HPDE6-E6E7 (cell line): Measurements from ENCODE around the gene MRPL52.
A peak's percentile ranks its signal among the peaks of the same experiment; 100 is the strongest.
"Not testable (repeated sequence)": the region's sequence is repeated elsewhere in the genome, so short reads cannot be mapped to it uniquely, and the experiment has no call there.

ENCODE experiments used
- DNase-seq: peaks from one replicate; pipeline ENCODE4 v3.0.0; 2011; ENCODE audit warnings: missing footprints; ENCODE audit errors: extremely low spot score

MRPL52 gene

GRCh38 chr14:22852940-22853767 lies 23.5 kb downstream of the MRPL52 start:
- DNase-seq: no peak

GRCh38 chr14:22854296-22854695 lies 24.6 kb downstream of the MRPL52 start:
- DNase-seq: not testable (repeated sequence)

- no peak for DNase-seq
Observed at GRCh38 chr14:22854963-22855724, 25.5 kb downstream of the MRPL52 start.

- no peak for DNase-seq
Observed at GRCh38 chr14:22856428-22856827, 26.7 kb downstream of the MRPL52 start.

DNA sequence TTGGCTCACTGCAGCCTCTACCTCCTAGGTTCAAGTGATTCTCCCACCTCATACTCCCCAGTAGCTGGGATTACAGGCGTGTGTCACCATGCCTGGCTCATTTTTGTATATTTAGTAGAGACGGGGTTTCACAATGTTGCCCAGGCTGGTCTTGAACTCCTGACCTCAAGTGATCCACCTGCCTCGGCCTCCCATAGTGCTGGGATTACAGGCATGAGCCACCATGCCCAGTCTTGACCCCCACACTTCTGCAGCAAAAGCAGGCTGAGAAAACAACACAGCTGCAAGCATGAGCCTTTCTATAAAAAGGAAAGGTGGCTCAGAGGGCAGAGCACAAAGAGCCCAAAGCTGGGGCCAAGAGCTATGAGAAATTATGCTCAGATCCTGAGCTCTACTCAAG lies 30.7 kb downstream of the MRPL52 start:
- not testable (repeated sequence) for DNase-seq

GRCh38 chr14:22861651-22862050 lies 32.0 kb downstream of the MRPL52 start:
- DNase-seq: no peak

GRCh38 chr14:22864979-22865378 lies 35.3 kb downstream of the MRPL52 start:
- DNase-seq: no peak

- DNase-seq: no peak
Observed at GRCh38 chr14:22865424-22866405, 36.0 kb downstream of the MRPL52 start.

DNA sequence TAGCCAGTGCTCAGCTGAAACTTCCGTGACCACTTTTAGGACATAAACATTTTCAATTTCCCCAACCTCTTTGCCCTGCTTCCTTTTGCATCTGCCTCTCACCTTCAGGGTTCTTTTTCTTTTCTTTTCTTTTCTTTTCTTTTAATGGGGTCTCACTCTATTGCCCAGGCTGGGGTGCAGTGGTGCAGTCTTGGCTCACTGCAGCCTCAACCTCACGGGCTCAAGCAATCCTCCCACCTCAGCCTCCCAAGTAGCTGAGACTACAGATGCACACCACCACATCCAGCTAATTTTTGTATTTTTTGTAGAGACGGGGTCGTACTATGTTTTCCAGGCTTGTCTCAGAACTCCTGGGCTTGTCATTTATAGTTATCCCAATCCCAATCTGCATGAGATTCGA lies 37.2 kb downstream of the MRPL52 start:
- DNase-seq: no peak

GRCh38 chr14:22870811-22871223 lies 41.1 kb downstream of the MRPL52 start:
- no peak for DNase-seq

- DNase-seq: peak; percentile 83
Observed at GRCh38 chr14:22871224-22872032, 41.7 kb downstream of the MRPL52 start, which contains the start of gene LRP10. LRP10 (plus strand) TSS chr14:22871740; CDS start chr14:22872304, 564 bp downstream.

- no peak for DNase-seq
Observed at GRCh38 chr14:22872033-22872832, 42.5 kb downstream of the MRPL52 start.

- DNase-seq: no peak
Observed at GRCh38 chr14:22872833-22873520, 43.3 kb downstream of the MRPL52 start.

DNA sequence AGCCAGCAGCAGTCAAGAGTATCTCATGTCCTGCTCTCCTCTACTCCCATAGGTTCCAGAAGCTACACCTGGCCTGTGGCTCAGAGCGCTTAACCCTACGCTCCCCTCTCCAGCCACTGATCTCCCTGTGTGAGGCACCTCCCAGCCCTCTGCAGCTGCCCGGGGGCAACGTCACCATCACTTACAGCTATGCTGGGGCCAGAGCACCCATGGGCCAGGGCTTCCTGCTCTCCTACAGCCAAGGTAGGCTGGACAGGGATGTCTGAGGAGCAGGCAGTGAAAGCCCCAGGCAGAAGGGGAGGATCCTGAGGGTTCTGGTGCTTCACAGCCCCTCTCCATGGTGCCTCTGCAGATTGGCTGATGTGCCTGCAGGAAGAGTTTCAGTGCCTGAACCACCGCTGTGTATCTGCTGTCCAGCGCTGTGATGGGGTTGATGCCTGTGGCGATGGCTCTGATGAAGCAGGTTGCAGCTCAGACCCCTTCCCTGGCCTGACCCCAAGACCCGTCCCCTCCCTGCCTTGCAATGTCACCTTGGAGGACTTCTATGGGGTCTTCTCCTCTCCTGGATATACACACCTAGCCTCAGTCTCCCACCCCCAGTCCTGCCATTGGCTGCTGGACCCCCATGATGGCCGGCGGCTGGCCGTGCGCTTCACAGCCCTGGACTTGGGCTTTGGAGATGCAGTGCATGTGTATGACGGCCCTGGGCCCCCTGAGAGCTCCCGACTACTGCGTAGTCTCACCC lies 45.5 kb downstream of the MRPL52 start:
- DNase-seq: no peak

DNA sequence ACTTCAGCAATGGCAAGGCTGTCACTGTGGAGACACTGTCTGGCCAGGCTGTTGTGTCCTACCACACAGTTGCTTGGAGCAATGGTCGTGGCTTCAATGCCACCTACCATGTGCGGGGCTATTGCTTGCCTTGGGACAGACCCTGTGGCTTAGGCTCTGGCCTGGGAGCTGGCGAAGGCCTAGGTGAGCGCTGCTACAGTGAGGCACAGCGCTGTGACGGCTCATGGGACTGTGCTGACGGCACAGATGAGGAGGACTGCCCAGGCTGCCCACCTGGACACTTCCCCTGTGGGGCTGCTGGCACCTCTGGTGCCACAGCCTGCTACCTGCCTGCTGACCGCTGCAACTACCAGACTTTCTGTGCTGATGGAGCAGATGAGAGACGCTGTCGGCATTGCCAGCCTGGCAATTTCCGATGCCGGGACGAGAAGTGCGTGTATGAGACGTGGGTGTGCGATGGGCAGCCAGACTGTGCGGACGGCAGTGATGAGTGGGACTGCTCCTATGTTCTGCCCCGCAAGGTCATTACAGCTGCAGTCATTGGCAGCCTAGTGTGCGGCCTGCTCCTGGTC lies 46.1 kb downstream of the MRPL52 start:
- DNase-seq: no peak

- no peak for DNase-seq
Observed at GRCh38 chr14:22877000-22877501, 47.4 kb downstream of the MRPL52 start.

DNA sequence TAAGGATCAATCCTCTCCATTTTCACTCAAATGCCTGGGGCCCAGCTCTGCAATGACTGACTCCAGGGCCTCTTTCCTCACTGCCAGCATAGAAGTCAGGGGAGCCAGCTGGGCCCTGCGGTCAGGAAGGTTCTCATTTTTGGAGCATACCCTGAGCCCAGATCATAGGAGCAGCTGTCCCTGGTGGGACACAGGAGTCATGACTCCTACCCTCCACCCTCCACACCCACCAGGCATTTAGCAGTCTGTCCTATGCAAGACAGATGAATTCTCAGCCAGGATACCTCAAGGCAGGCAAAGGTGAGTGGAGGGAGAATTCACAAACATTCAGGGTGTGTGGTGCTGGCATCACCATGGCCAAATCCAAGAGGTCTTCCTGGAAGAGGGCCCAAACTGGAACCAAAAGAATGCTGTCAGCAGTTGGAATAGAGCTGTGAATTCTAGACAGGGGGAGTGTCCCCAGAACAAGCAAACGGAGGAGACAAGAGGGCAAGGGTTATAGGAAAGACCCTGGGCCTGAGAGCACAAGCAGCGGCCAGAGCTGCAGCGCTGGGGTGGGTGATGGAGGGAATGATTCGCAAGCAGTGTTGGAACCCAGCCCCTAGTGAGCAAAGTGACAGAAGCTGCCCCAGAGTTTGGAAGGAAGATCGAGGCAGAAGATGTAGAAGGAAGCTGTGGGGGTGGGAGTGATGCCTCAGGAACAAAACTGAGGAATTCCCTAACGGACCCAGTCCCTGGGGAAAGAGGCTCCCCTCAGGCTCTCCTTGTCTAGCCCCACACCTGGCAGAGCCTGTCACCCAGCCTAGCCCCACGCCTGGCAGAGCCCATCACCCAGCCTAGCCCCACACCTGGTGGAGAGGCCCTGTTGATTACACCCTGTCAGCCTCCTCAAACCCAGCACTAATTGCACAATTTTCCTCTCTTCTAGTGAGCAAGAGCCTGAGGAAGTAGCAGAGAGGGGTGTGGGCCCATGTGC lies 48.9 kb downstream of the MRPL52 start:
- no peak for DNase-seq
